GM19043 (cell line): ENCODE data around the gene CSNK1A1L.
"Not testable (repeated sequence)": the region's sequence is repeated elsewhere in the genome, so short reads cannot be mapped to it uniquely, and the experiment has no call there.

Experiments
- ATAC-seq: cut with Tn5 transposase; IDR thresholded peaks from one replicate; pipeline ENCODE4 v1.9.1; 2021; ENCODE audit warnings: low read depth; ENCODE audit not compliant: unreplicated experiment

The CSNK1A1L gene

GRCh38 chr13:37065890-37066526 lies 39.5 kb downstream of the CSNK1A1L start:
- ATAC-seq: no peak

- ATAC-seq: peak; percentile 18
Measured at GRCh38 chr13:37059848-37060192, 45.6 kb downstream of the CSNK1A1L start.

GRCh38 chr13:37058910-37059847 lies 46.3 kb downstream of the CSNK1A1L start, which contains the start of gene SUPT20H:
SUPT20H (minus strand) TSS chr13:37059688; CDS start chr13:37051490, 8,198 bp downstream.
- ATAC-seq: peak; percentile 96

- ATAC-seq: not testable (repeated sequence)
Measured at GRCh38 chr13:37056228-37056627, 49.2 kb downstream of the CSNK1A1L start.
